GM23338 (cell line): Measurements from ENCODE around the gene PLEKHJ1. TPM values are rescaled to one million over a fixed set of nuclear protein-coding genes. Genes with fewer than 3 reads are reported as not detected.

Experiments
- ATAC-seq: fragments of 200-7000 bp; cut with Tn5 transposase; 3 replicates; pipeline ENCODE4 v1.9.1; 2020
- DNase-seq: peaks from one replicate; pipeline ENCODE4 v3.0.0-alpha.2; 2015; ENCODE audit warnings: low spot score
- H2AFZ ChIP-seq: fragments of 200-600 bp; sonication (generic); 2 replicates; pipeline ENCODE4 v1.8.0; 2016; ENCODE audit warnings: antibody characterized with exemption, mild to moderate bottlenecking, moderate library complexity
- H3F3A ChIP-seq: fragments of 200-600 bp; sonication (generic); replicated peaks from 2 replicates; pipeline ENCODE4 v1.8.0; 2017; ENCODE audit warnings: antibody characterized with exemption, mixed run types, low read depth
- H3K27ac ChIP-seq: fragments of 200-600 bp; sonication (generic); 2 replicates; pipeline ENCODE4 v1.6.1; 2016; ENCODE audit warnings: low read depth
- H3K27me3 ChIP-seq: fragments of 200-600 bp; sonication (generic); 2 replicates; pipeline ENCODE4 v1.8.0; 2016; ENCODE audit warnings: mild to moderate bottlenecking, mixed run types, moderate library complexity; ENCODE audit not compliant: insufficient read depth
- H3K36me3 ChIP-seq: fragments of 200-600 bp; sonication (generic); 2 replicates; pipeline ENCODE4 v1.8.0; 2016; ENCODE audit warnings: mild to moderate bottlenecking; ENCODE audit not compliant: insufficient read depth
- H3K4me1 ChIP-seq: fragments of 200-600 bp; sonication (generic); 2 replicates; pipeline ENCODE4 v1.8.0; 2016; ENCODE audit warnings: mild to moderate bottlenecking, moderate library complexity; ENCODE audit not compliant: insufficient read depth
- H3K4me2 ChIP-seq: fragments of 200-600 bp; sonication (generic); 2 replicates; pipeline ENCODE4 v1.7.1; 2017; ENCODE audit warnings: mixed run types
- H3K4me3 ChIP-seq: fragments of 200-600 bp; sonication (generic); 2 replicates; pipeline ENCODE4 v1.6.1; 2016; ENCODE audit warnings: mixed run types
- H3K79me2 ChIP-seq: fragments of 200-600 bp; sonication (generic); replicated peaks from 2 replicates; pipeline ENCODE4 v1.8.0; 2017; ENCODE audit warnings: mild to moderate bottlenecking; ENCODE audit not compliant: insufficient read depth
- H3K9me2 ChIP-seq: fragments of 200-600 bp; sonication (generic); 2 replicates; pipeline ENCODE4 v1.8.0; 2017; ENCODE audit not compliant: insufficient read depth
- H4K20me1 ChIP-seq: fragments of 200-600 bp; sonication (generic); replicated peaks from 2 replicates; pipeline ENCODE4 v1.8.0; 2017; ENCODE audit warnings: mild to moderate bottlenecking; ENCODE audit not compliant: insufficient read depth
- H3K27ac Mint-ChIP-seq: 2 replicates; pipeline ENCODE4 v1.8.0; 2020; ENCODE audit warnings: inconsistent platforms, mild to moderate bottlenecking, moderate library complexity, mixed read lengths
- H3K27me3 Mint-ChIP-seq: 3 replicates; pipeline ENCODE4 v1.8.0; 2022; ENCODE audit warnings: low read depth, mild to moderate bottlenecking, moderate library complexity, mixed read lengths, inconsistent platforms; ENCODE audit not compliant: insufficient read depth, poor library complexity
- H3K36me3 Mint-ChIP-seq: 3 replicates; pipeline ENCODE4 v1.8.0; 2021; ENCODE audit warnings: low read depth, mild to moderate bottlenecking, inconsistent platforms, moderate library complexity, mixed read lengths
- H3K4me1 Mint-ChIP-seq: 3 replicates; pipeline ENCODE4 v1.8.0; 2020; ENCODE audit warnings: mild to moderate bottlenecking, inconsistent platforms, mixed read lengths
- H3K4me3 Mint-ChIP-seq: 3 replicates; pipeline ENCODE4 v1.8.0; 2021; ENCODE audit warnings: moderate library complexity, mild to moderate bottlenecking, inconsistent platforms, mixed read lengths
- H3K9me3 Mint-ChIP-seq: 3 replicates; pipeline ENCODE4 v1.8.0; 2020; ENCODE audit warnings: moderate library complexity, mild to moderate bottlenecking, inconsistent platforms, mixed read lengths
- JUNB ChIP-seq: IDR thresholded peaks from one replicate; pipeline ENCODE4 v1.6.1; 2016; ENCODE audit warnings: antibody characterized with exemption; ENCODE audit not compliant: unreplicated experiment
- POLR2AphosphoS5 ChIP-seq: IDR thresholded peaks from 2 replicates; pipeline ENCODE4 v1.6.1; 2016; ENCODE audit warnings: antibody characterized with exemption, low read depth
- ZNF331 ChIP-seq: fragments of 250-450 bp; sonication (Bioruptor Pico); IDR thresholded peaks from 2 replicates; pipeline ENCODE4 v1.5.0; 2020; ENCODE audit warnings: low read depth, mild to moderate bottlenecking, moderate library complexity
- polyA plus RNA-seq: library from polyadenylated mRNA; unstranded; fragments of >200 nt; fragmentation: Nextera tagmentation; extraction: Ambion mirVana; gene quantifications from 2 replicates; pipeline ENCODE4 v1.2.1, GENCODE V29; 2016
- total RNA-seq: library from RNA; depleted of rRNA; stranded (reverse); fragments of >200 nt; shearing (Covaris generic); gene quantifications from 2 replicates; pipeline ENCODE4 v1.2.3, GENCODE V29; 2014
- TF ChIP-seq, protein P1 (sequence below): fragments of 250-450 bp; sonication (Bioruptor Pico); IDR thresholded peaks from 2 replicates; pipeline ENCODE4 v1.5.0; 2020; ENCODE audit warnings: mild to moderate bottlenecking, moderate library complexity
- TF ChIP-seq, protein P2 (sequence below), 2 experiments: fragments of 200-600 bp in 1 of 2; sonication (generic) in 1 of 2; conservative IDR thresholded peaks; 2 replicates each; pipeline versions ENCODE4 v1.5.1 to v1.6.1; 2016 to 2017; ENCODE audit warnings: antibody characterized with exemption in 2 of 2, low read depth in 2 of 2, mild to moderate bottlenecking in 2 of 2, moderate library complexity in 1 of 2

The PLEKHJ1 gene
- total and polyA plus RNA-seq, 2 experiments from 2014 or later = 146 to 210 TPM

DNA sequence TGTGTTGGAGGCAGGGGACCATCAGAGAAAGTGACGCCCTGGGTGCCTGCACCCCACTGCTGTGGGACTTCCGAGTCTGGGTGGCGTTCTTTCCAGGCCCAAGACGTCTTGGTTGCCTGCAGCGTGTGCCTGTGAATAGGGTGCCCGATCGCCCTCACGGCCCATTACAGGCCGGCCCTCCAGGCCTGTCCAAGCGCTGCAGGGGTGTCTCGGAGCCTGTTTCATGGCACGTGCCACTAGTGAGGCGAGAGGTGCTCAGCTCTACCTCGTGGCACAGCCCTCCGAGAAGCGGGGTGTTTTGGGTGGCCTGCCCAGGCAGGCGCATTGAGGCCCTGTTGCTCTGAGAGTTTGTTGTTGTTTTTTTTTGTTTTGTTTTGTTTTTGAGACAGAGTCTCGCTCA, 42.3 kb downstream of the PLEKHJ1 start:
- Mint-ChIP-seq H3K27ac (no peak overlapping the region), H3K36me3 (peaks cover 29% of the 10 kb centered on the region), H3K9me3 (no peaks in the 10 kb centered on the region), H3K27me3 (peaks cover 4% of the 10 kb centered on the region), H3K4me1 (peaks cover 3% of the 10 kb centered on the region; the same call in 1 of the 3 replicates), H3K4me3 (no peak overlapping the region)
- Histone ChIP-seq H3K4me2 (no peak overlapping the region), H4K20me1 (no peaks in the 10 kb centered on the region; the same call in none of the 2 replicates), H3K36me3 (peaks cover 3% of the 10 kb centered on the region; the same call in 1 of the 2 replicates), H3K27me3 (no peaks in the 10 kb centered on the region), H3K4me1 (no peaks in the 10 kb centered on the region), H3K79me2 (peaks cover 30% of the 10 kb centered on the region), H3K9me2 (no peaks in the 10 kb centered on the region), H3K27ac (no peak overlapping the region; the same call in 1 of the 2 replicates), H3K4me3 (no peak overlapping the region), H3F3A (no peaks in the 10 kb centered on the region), H2AFZ (no peak overlapping the region)
- DNase-seq (no peak), ATAC-seq (no peak)
- TF ChIP-seq JUNB = no peak
- TF ChIP-seq, protein P1, sequence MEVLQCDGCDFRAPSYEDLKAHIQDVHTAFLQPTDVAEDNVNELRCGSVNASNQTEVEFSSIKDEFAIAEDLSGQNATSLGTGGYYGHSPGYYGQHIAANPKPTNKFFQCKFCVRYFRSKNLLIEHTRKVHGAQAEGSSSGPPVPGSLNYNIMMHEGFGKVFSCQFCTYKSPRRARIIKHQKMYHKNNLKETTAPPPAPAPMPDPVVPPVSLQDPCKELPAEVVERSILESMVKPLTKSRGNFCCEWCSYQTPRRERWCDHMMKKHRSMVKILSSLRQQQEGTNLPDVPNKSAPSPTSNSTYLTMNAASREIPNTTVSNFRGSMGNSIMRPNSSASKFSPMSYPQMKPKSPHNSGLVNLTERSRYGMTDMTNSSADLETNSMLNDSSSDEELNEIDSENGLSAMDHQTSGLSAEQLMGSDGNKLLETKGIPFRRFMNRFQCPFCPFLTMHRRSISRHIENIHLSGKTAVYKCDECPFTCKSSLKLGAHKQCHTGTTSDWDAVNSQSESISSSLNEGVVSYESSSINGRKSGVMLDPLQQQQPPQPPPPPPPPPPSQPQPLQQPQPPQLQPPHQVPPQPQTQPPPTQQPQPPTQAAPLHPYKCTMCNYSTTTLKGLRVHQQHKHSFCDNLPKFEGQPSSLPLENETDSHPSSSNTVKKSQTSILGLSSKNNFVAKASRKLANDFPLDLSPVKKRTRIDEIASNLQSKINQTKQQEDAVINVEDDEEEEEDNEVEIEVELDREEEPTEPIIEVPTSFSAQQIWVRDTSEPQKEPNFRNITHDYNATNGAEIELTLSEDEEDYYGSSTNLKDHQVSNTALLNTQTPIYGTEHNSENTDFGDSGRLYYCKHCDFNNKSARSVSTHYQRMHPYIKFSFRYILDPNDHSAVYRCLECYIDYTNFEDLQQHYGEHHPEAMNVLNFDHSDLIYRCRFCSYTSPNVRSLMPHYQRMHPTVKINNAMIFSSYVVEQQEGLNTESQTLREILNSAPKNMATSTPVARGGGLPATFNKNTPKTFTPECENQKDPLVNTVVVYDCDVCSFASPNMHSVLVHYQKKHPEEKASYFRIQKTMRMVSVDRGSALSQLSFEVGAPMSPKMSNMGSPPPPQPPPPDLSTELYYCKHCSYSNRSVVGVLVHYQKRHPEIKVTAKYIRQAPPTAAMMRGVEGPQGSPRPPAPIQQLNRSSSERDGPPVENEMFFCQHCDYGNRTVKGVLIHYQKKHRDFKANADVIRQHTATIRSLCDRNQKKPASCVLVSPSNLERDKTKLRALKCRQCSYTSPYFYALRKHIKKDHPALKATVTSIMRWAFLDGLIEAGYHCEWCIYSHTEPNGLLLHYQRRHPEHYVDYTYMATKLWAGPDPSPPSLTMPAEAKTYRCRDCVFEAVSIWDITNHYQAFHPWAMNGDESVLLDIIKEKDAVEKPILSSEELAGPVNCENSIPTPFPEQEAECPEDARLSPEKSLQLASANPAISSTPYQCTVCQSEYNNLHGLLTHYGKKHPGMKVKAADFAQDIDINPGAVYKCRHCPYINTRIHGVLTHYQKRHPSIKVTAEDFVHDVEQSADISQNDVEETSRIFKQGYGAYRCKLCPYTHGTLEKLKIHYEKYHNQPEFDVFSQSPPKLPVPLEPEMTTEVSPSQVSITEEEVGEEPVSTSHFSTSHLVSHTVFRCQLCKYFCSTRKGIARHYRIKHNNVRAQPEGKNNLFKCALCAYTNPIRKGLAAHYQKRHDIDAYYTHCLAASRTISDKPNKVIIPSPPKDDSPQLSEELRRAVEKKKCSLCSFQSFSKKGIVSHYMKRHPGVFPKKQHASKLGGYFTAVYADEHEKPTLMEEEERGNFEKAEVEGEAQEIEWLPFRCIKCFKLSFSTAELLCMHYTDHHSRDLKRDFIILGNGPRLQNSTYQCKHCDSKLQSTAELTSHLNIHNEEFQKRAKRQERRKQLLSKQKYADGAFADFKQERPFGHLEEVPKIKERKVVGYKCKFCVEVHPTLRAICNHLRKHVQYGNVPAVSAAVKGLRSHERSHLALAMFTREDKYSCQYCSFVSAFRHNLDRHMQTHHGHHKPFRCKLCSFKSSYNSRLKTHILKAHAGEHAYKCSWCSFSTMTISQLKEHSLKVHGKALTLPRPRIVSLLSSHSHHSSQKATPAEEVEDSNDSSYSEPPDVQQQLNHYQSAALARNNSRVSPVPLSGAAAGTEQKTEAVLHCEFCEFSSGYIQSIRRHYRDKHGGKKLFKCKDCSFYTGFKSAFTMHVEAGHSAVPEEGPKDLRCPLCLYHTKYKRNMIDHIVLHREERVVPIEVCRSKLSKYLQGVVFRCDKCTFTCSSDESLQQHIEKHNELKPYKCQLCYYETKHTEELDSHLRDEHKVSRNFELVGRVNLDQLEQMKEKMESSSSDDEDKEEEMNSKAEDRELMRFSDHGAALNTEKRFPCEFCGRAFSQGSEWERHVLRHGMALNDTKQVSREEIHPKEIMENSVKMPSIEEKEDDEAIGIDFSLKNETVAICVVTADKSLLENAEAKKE (CRISPR knock-in tag) = no peak
- no peak for TF ChIP-seq ZNF331 (CRISPR knock-in tag)
- TF ChIP-seq POLR2AphosphoS5 = no peak
- TF ChIP-seq, protein P2, sequence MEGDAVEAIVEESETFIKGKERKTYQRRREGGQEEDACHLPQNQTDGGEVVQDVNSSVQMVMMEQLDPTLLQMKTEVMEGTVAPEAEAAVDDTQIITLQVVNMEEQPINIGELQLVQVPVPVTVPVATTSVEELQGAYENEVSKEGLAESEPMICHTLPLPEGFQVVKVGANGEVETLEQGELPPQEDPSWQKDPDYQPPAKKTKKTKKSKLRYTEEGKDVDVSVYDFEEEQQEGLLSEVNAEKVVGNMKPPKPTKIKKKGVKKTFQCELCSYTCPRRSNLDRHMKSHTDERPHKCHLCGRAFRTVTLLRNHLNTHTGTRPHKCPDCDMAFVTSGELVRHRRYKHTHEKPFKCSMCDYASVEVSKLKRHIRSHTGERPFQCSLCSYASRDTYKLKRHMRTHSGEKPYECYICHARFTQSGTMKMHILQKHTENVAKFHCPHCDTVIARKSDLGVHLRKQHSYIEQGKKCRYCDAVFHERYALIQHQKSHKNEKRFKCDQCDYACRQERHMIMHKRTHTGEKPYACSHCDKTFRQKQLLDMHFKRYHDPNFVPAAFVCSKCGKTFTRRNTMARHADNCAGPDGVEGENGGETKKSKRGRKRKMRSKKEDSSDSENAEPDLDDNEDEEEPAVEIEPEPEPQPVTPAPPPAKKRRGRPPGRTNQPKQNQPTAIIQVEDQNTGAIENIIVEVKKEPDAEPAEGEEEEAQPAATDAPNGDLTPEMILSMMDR (conservative IDR thresholded peaks at IDR 0.05; ENCODE audit: low read depth in 2 of 2) = no peak
